ENCODE data around the gene ZNF3. TPM values are rescaled to one million over a fixed set of nuclear protein-coding genes. Genes with fewer than 3 reads are reported as not detected.

Gene ZNF3
- total and polyA plus RNA-seq, 9 of the 15 experiments (the other 6 are each of a cell fraction or from before 2014, with no cell fraction given): 30.0 to 64.9 (median 51.5) TPM

DNA sequence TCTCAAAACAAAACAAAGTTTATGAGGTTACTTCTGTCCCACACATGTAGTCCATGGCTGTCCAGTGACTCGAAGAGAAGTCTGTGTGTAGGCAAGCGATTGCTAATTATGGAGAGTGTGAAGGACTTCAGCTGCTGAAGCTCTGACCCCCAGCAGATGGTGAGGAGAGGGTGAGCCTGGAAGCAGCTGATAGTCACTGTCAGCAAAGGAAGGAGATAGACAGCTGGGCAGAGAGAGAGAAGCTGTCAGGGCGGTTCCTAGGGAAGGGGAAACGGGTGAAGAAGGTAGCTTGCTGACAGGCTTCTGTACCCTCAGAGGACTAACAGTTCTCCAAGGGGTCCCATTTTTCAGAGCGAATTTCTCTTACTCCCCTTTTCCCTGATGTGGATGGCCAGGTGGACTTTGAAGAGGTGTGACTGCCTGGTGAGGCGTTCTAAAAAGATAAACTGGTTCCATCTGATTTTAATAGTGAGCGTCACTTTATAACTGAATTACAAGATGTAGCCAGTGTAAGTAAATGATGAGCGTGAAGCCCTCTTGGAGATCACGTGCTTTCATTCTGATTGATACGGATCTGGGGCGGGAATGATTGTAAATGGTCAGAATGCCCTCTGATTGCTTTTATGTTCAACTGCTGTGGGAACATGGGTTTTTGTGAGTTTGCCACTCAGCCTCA is 19.9 kb downstream of the ZNF3 start (continued):
- no peak for TF ChIP-seq SMARCA5 (IDR thresholded peaks at IDR 0.05)
- TF ChIP-seq SIN3B (IDR thresholded peaks at IDR 0.05; ENCODE audit: low read depth): no peak
- TF ChIP-seq ZC3H4 (CRISPR knock-in tag; IDR thresholded peaks at IDR 0.05; ENCODE audit: borderline replicate concordance): no peak
- TF ChIP-seq MBD2 (IDR thresholded peaks at IDR 0.05; ENCODE audit: borderline replicate concordance, low read depth): no peak; the same call in 1 of the 2 replicates
- TF ChIP-seq ZFP36 (IDR thresholded peaks at IDR 0.05; ENCODE audit: low read depth, low read length, partially characterized antibody): peak; percentile 23
- no peak for TF ChIP-seq TBL1XR1 (IDR thresholded peaks at IDR 0.05; ENCODE audit: low read length in 2 of 2)
- TF ChIP-seq, protein P1, sequence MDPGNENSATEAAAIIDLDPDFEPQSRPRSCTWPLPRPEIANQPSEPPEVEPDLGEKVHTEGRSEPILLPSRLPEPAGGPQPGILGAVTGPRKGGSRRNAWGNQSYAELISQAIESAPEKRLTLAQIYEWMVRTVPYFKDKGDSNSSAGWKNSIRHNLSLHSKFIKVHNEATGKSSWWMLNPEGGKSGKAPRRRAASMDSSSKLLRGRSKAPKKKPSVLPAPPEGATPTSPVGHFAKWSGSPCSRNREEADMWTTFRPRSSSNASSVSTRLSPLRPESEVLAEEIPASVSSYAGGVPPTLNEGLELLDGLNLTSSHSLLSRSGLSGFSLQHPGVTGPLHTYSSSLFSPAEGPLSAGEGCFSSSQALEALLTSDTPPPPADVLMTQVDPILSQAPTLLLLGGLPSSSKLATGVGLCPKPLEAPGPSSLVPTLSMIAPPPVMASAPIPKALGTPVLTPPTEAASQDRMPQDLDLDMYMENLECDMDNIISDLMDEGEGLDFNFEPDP (CRISPR knock-in tag; IDR thresholded peaks at IDR 0.05): no peak
- TF ChIP-seq, protein P2, sequence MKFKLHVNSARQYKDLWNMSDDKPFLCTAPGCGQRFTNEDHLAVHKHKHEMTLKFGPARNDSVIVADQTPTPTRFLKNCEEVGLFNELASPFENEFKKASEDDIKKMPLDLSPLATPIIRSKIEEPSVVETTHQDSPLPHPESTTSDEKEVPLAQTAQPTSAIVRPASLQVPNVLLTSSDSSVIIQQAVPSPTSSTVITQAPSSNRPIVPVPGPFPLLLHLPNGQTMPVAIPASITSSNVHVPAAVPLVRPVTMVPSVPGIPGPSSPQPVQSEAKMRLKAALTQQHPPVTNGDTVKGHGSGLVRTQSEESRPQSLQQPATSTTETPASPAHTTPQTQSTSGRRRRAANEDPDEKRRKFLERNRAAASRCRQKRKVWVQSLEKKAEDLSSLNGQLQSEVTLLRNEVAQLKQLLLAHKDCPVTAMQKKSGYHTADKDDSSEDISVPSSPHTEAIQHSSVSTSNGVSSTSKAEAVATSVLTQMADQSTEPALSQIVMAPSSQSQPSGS (CRISPR knock-in tag; IDR thresholded peaks at IDR 0.05): no peak
- no peak for TF ChIP-seq POU5F1 (IDR thresholded peaks at IDR 0.05; ENCODE audit: borderline replicate concordance, low read depth, low read length, partially characterized antibody)
- no peak for TF ChIP-seq BHLHE40 (IDR thresholded peaks at IDR 0.05; ENCODE audit: low read length)
- no peak for TF ChIP-seq ADNP (tag; IDR thresholded peaks at IDR 0.05)
- peak; percentile 85 for TF ChIP-seq GATA2 (CRISPR knock-in tag; IDR thresholded peaks at IDR 0.05)
- no peak for TF ChIP-seq CEBPB (tag; IDR thresholded peaks at IDR 0.05)
- TF ChIP-seq YY1 (IDR thresholded peaks at IDR 0.05; ENCODE audit: borderline replicate concordance in 1 of 3, control insufficient read depth in 1 of 3, extremely low read depth in 1 of 3, insufficient read depth in 3 of 3, insufficient read length in 1 of 3, insufficient replicate concordance in 2 of 3, low read depth in 1 of 3, low read length in 2 of 3): peak in 1 of 3 experiments; percentile 8
- TF ChIP-seq DACH1 (IDR thresholded peaks at IDR 0.05; ENCODE audit: partially characterized antibody): peak; percentile 69
- TF ChIP-seq, protein P3, sequence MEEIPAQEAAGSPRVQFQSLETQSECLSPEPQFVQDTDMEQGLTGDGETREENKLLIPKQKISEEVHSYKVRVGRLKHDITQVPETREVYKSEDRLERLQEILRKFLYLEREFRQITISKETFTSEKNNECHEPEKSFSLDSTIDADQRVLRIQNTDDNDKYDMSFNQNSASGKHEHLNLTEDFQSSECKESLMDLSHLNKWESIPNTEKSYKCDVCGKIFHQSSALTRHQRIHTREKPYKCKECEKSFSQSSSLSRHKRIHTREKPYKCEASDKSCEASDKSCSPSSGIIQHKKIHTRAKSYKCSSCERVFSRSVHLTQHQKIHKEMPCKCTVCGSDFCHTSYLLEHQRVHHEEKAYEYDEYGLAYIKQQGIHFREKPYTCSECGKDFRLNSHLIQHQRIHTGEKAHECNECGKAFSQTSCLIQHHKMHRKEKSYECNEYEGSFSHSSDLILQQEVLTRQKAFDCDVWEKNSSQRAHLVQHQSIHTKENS (CRISPR knock-in tag; IDR thresholded peaks at IDR 0.05): no peak
- TF ChIP-seq PKNOX1 (IDR thresholded peaks at IDR 0.05): peak; percentile 67; the same call in 1 of the 2 replicates
- no peak for TF ChIP-seq KDM2B (CRISPR knock-in tag; IDR thresholded peaks at IDR 0.05)
- no peak for TF ChIP-seq ZNF165 (CRISPR knock-in tag; IDR thresholded peaks at IDR 0.05; ENCODE audit: borderline replicate concordance)
- TF ChIP-seq CBFA2T3 (IDR thresholded peaks at IDR 0.05): peak; percentile 97
- no peak for TF ChIP-seq GTF2F1 (IDR thresholded peaks at IDR 0.05; ENCODE audit: low read depth, low read length)
- peak in 1 of 2 experiments; percentile 46; a peak in 1 of 4 replicates for TF ChIP-seq SIN3A (IDR thresholded peaks at IDR 0.05; ENCODE audit: borderline replicate concordance in 2 of 2, control insufficient read depth in 1 of 2, low read depth in 2 of 2, low read length in 2 of 2)
- TF ChIP-seq ZBTB17 (CRISPR knock-in tag; IDR thresholded peaks at IDR 0.05): no peak
- TF ChIP-seq CBX5 (IDR thresholded peaks at IDR 0.05; ENCODE audit: borderline replicate concordance, low read depth): no peak
